Activated T-cell treated with anti-CD3 and anti-CD28 coated beads, Interleukin-2, amount 50 U/mL, for 48 hours (primary cell): ENCODE data around the gene NKX1-1.
"Not testable (repeated sequence)": the region's sequence is repeated elsewhere in the genome, so short reads cannot be mapped to it uniquely, and the experiment has no call there.

Experiments
- DNase-seq, 2 experiments: peaks; one replicate each; pipeline ENCODE4 v3.0.0-alpha.2; 2020

NKX1-1 gene

DNA sequence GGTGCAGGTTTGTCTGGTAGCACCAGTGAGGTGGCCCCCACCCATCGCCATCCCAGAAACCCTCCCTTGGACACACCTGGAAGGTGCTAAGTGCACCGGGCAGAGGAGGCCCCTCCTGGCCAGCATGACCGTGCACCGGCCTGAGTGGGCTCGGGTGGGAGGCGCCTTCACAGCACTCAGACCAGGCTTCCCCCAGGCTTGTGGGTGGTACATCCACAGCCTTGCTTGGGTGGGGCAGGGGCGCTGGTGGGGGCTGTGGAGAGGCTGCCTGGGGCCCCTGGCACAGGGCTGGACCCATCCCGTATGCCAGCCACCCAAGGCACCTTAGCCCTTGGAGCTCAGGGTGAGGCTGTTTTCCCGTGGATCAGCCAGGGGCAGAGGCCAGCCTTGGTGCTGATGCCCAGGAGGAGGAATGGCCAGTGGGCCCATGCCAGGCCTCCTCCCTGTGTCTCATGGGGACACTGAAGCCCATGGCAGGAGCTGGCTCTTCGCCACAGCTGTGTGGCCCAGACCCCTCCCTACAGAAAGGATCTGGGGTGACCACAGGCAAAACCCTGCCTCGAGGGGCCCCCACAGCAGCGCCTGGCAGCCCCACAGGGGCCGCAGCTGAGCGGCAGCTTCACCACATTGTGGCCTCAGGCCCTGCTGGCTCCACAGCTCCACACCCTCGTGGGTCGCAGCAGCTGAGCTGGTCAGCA is 21.4 kb downstream of the NKX1-1 start:
- no peak for DNase-seq

DNA sequence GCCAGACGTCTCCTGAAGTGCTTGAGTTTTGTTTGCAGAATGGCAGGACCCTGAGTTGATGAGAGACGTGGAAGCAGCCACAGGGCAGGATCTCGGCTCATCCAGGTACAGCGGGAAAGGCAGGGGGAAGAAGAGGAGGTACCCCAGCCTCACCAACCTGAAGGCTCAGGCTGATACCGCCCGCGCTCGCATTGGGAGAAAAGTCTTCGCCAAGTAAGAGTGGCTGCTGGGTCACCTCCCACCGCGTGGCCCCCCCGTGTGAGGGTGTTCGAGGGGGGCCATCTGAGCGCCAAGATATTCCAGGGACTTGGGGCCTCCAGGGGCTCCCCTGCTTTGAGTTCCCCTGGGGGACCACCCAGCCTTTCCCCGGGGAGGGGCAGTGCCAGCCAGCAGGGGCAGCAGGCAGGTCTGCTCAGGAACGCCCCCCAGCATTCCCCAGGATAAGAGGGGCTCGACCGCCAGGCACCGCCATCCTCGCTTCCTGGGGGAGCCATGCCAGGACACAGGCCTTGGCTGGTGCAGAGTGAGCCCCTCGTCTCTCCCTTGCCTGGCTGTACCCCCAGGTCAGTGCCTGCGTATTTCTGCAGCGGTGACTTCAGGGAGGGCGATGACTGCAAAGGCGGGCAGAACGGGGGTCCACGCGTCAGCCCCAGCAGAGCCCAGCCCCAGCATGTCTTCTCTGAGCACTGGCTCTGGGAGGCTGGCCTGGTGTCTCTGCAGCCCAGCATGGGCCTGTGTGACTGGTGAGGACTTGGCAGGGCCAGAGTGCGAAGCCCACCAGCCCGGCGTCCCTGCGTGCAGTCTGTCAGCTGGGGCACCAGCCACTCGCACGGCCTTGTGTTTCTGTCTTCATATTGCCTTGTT is 22.3 kb downstream of the NKX1-1 start:
- DNase-seq, result no peak

- DNase-seq, result no peak
These were observed 23.2 kb downstream of the NKX1-1 start for GRCh38 chr4:1382776-1383727.

DNA sequence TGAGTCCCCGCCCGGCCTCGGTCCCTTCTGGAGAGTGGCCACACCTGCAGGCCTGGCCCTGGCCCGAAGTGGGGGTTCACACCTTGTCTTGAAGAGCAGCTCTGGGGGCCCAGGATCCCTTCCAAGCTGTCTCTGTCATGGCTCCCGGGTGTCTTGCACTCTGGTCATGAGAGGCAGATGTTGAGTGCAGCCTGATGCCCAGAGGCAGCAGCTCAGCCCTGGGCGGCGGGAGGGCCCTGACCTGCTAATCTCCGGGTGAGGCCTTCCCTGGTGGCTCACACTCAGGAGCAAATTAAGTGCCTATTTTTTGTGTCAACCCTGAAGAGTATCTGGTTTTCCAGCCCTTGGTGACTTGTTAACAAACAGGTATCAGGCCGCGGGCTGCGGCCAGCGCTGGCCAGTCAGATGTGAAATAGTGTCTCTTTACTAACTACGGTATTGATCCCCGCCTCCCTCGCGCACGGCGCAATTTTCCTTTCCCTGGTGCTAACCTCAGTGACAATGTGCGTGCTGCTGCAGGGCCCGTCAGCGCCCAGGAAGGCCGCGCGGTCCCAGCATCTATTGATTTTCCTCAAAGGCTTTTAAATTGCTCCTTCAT is 24.2 kb downstream of the NKX1-1 start:
- no peak for DNase-seq

- no peak for DNase-seq
These were observed 25.0 kb downstream of the NKX1-1 start for GRCh38 chr4:1381181-1381621.

DNA sequence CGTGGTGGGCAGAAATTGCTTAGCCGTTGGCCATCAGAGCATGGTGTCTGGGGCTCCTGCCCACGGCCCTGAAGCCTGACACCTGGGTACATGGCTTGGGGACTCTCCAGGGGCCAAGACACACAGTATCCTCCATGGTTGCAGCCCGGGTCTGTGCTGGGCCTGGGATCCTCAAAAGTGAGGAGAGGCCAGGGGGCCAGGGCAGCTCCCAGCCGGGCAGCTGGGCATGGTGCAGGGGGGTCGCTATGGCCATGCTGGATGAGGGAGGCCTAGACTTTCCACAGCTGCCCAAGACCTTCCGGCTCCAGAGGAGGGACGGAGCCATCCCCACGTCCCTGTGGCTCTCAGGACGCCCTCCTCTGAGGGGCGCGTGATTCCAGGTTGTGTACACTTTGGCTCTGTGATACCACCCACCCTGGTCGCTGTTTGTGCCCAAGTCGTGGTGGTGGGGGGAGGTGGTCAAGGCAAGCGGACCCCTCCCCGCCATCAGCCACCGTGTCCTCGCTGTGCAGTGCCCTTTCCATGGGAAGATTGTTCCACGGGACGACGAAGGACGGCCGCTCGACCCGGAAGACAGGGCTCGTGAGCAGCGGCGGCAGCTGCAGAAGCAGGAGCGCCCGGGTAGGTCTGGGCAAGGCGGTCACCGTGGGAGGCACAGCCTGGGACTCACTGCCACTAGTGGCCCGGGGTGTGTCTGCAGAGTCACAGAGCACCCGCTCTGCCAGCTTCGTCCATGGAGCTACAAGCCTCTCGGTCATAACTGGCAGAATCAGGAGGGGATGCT is 25.7 kb downstream of the NKX1-1 start:
- no peak for DNase-seq

- no peak for DNase-seq
These were observed 26.4 kb downstream of the NKX1-1 start for GRCh38 chr4:1379801-1380331.

GRCh38 chr4:1379351-1379781 is 26.9 kb downstream of the NKX1-1 start:
- no peak for DNase-seq

DNA sequence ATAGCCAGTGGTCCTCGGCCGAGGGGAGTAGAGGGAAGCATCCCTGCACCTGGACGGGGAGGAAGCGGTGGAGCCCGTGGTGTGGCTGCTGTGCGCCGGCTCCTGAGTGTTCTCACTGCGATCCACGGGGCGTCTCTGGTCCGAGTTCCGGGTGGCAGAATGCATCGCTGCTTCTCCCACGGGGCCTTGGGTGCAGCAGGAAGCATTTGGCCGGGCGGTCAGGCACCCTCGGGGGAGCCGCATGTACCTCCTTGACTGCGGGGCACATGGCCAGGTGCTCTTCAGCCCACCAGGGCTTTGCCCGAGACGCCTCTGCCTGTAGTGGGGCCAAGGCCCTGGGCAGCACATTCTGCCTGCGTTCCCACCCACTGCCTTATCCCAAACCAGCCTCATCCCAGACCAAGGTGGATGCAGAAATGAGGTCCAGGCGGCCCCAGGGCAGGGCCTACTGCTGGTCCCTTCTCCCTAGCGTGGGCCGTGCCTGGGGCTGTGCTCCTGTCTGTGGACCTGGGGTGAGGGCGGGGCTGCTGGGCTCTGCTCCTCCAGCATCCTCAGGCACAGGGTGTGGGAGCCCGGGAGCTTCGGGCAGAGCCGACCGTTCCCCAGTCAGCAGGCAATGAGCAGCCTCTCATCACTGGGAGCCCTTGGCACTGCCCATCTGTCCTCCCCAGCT is 27.5 kb downstream of the NKX1-1 start:
- DNase-seq, result no peak

DNA sequence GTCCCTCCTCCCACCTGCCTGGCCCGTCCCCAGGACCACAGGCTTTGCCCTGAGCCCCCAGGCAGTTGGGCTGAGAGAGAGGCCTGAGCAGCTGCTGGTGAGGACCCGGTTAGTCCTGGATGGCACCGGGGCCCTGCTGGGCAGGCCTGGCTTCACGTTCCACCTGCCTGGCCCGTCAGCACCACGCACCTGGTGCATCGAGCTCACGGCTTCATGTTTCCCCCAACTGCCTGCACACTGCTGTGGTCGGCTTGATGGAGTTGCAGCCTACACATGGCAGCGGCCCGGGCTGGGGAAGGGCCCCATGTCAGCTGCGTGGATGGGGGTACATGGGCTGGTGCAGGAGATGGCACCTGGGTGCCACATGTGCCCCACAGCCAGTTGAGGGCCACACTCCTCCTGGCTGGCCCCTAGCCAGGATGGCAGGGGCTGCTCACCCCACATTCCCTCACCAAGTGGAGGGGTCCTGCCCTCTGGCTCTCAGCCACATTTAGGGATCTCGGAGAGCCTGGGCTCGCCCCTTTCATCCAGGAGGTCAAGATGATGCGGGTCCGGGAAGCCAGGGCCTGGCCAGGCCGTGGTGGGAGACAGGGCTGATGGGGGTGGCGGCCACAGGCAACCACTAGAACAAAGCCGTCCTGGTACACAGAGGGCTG is 28.5 kb downstream of the NKX1-1 start:
- DNase-seq, result no peak

GRCh38 chr4:1376841-1377605 is 29.2 kb downstream of the NKX1-1 start:
- no peak for DNase-seq

DNA sequence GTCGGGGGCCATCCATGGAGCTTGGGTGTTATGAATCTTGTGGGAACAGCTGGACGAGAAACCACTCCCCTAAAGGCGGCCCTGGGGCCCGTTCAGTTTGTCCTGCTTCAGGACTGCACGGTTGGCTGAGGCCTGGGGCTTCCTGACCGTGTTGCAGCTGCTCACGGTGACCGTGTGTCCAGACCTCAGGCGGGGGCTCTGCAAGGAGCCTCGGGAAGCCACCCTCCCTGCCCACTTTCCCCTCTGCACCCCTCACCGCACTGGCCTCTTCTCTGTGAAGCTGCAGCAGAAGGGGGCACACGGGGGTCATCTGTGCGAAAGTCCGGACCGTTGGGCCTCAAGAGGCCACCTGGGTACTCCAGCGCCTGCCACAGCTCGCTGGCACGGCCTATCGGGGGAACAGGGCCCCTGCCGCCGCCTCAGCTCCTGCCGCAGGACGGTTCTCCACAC is 29.8 kb downstream of the NKX1-1 start:
- DNase-seq, result no peak

DNA sequence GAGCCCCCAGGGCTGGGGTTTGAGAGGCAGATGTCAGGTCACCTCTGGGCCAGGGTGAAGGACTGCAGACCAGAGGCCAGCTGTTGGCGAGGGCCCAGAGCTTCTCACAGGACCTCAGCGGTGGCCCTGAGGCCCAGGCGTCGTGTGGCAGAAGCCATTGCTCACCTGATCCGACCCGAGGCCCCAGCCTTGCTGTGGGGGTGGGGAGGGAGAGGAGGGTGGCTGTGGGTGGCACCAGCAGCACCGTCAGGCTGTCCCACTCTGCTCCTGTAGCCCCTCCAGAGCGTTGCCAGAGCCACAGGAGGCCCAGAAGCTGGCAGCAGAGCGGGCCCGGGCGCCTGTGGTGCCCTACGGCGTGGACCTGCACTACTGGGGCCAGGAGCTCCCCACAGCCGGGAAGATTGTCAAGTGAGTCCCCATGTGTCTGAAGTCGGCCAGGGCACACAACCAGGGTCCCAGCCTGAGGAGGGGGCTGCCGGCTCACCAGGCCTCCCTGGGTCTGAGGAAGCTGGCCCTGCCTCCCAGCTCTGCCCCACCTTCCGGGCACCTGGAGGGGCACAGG is 30.4 kb downstream of the NKX1-1 start:
- no peak for DNase-seq

DNA sequence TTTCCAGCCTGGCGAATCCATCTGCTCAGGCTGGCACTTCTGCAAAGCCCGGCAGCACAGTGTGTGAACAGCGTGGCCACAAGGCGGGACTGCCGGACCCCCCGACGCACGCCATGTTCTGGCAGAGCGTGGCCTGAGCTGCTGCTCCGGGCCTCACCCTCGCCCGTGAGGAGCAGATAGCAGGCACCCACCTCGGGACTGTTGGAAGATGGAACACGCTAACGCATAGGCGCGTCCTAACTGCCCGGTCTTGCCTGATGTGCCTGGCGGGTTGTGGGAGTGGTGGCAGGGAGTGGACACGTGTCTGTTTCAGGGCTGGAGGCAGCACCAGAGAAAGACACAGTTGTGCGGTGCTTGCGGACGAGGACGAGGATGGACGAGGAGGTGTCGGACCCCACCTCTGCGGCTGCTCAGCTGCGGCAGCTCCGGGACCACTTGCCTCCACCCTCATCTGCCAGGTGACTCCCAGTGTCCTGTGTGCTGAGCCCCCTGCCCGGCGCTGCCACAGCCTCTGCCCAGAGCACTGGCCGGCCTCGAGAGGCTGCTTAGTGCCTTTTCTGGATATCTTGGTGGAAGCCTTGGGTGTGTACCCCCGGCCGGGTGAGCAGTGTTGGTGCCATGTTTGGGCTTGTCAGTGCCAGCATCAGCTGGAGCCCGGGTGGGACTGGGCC is 31.1 kb downstream of the NKX1-1 start:
- DNase-seq, result no peak

GRCh38 chr4:1374706-1375045 is 31.6 kb downstream of the NKX1-1 start:
- no peak for DNase-seq

DNA sequence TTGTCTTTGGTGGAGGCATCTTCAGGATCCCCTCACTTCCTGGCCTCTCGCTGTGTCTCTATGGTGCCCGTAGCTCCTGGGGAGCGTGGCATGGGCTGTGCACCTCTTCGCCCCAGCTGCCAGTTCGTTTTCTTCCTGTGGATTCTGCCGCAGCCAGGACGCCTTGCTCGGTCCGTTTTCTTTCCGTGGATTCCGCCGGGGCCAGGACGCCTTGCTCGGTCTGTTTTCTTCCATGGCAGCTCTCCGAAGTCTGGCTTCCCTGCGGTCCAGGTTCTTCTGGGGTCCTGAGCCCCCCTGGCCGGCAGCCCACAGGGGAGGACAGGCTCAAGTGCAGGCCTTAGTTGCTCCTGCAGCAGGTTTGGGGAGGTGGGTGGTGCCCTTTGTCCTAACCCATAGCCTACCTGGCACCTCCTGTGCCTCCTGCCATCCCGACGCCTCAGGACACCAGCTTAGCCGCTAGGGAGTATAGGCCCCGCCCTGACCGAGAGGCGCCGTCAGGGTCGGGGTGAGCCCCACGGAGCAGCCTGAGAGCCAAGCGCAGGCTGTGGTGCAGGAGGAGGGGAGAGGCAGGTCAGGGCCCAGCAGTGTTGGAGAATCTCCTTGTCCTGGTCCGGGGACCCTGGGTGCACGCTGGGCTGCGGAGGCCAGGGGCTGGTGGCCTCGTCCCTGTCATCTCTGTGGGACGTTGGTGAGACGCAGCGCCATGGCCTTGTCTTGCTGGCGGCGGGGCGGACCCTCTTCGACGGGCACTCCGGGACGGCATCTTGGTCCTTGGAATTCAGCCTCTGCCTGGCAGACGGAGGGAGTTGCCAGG is 32.1 kb downstream of the NKX1-1 start:
- DNase-seq, result no peak

GRCh38 chr4:1372576-1372975 is 33.7 kb downstream of the NKX1-1 start:
- not testable (repeated sequence) for DNase-seq
